ENCODE data around the gene TMEM95.

Gene TMEM95, protein sequence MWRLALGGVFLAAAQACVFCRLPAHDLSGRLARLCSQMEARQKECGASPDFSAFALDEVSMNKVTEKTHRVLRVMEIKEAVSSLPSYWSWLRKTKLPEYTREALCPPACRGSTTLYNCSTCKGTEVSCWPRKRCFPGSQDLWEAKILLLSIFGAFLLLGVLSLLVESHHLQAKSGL

DNA sequence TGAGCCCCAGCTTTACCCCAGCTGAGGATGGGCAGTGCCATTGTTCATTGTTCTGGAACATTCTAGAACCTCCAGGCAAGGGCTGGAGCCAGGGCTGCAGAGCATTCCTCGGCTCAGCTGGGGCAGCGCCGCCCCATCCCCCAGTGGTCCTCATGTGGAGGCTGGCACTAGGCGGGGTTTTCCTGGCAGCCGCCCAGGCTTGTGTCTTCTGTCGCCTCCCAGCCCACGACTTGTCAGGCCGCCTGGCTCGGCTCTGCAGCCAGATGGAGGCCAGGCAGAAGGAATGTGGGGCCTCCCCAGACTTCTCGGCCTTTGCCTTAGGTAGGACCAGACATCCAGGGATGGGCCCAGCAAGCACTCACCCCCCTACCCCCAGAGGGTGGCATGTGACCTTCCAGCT lies at the start of gene TMEM95:
TMEM95 (plus strand) TSS at position 104 of the 400 bp plus-strand sequence; CDS start at position 153, 49 bp downstream.
- Histone ChIP-seq H3K4me3 (ENCODE audit: low read depth in 1 of 2, low read length in 2 of 2) (no peak within 1 kb of the TSS), H3K9ac (ENCODE audit: low read depth, low read length) (0 out of 2 replicates have a peak within 1 kb of the TSS, but pooled peaks have one; percentile 9), H2AFZ (ENCODE audit: low read depth, low read length) (peak within 1 kb of the TSS; percentile 64), H3K4me2 (ENCODE audit: insufficient read depth, low read length) (no peak within 1 kb of the TSS), H3K27me3 (ENCODE audit: insufficient read depth, low read length, poor library complexity) (no peaks in the 10 kb centered on the region), H3K36me3 (ENCODE audit: insufficient read depth, low read length) (peaks cover 7% of the 10 kb centered on the region; the same call in 1 of the 2 replicates), H3K4me1 (ENCODE audit: insufficient read depth, low read length) (peaks cover 7% of the 10 kb centered on the region), H3K79me2 (ENCODE audit: insufficient read depth, low read length) (no peaks in the 10 kb centered on the region), H3K27ac (ENCODE audit: low read length) (0 out of 2 replicates have a peak within 1 kb of the TSS, but pooled peaks have one; percentile 28), H3K9me3 (ENCODE audit: insufficient read depth, low read length, severe bottlenecking) (no peaks in the 10 kb centered on the region), H4K20me1 (ENCODE audit: insufficient read depth, low read length) (no peaks in the 10 kb centered on the region)
- DNase-seq, result no peak
- no peak for TF ChIP-seq EZH2 (IDR thresholded peaks at IDR 0.05; ENCODE audit: borderline replicate concordance, low read depth, low read length, severe bottlenecking)
- TF ChIP-seq, protein P1, sequence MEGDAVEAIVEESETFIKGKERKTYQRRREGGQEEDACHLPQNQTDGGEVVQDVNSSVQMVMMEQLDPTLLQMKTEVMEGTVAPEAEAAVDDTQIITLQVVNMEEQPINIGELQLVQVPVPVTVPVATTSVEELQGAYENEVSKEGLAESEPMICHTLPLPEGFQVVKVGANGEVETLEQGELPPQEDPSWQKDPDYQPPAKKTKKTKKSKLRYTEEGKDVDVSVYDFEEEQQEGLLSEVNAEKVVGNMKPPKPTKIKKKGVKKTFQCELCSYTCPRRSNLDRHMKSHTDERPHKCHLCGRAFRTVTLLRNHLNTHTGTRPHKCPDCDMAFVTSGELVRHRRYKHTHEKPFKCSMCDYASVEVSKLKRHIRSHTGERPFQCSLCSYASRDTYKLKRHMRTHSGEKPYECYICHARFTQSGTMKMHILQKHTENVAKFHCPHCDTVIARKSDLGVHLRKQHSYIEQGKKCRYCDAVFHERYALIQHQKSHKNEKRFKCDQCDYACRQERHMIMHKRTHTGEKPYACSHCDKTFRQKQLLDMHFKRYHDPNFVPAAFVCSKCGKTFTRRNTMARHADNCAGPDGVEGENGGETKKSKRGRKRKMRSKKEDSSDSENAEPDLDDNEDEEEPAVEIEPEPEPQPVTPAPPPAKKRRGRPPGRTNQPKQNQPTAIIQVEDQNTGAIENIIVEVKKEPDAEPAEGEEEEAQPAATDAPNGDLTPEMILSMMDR (IDR thresholded peaks at IDR 0.05; ENCODE audit: borderline replicate concordance, extremely low read depth, low read length, poor library complexity, severe bottlenecking), result no peak
- no peak for ATAC-seq (ENCODE audit: insufficient read depth, low read depth)

DNA sequence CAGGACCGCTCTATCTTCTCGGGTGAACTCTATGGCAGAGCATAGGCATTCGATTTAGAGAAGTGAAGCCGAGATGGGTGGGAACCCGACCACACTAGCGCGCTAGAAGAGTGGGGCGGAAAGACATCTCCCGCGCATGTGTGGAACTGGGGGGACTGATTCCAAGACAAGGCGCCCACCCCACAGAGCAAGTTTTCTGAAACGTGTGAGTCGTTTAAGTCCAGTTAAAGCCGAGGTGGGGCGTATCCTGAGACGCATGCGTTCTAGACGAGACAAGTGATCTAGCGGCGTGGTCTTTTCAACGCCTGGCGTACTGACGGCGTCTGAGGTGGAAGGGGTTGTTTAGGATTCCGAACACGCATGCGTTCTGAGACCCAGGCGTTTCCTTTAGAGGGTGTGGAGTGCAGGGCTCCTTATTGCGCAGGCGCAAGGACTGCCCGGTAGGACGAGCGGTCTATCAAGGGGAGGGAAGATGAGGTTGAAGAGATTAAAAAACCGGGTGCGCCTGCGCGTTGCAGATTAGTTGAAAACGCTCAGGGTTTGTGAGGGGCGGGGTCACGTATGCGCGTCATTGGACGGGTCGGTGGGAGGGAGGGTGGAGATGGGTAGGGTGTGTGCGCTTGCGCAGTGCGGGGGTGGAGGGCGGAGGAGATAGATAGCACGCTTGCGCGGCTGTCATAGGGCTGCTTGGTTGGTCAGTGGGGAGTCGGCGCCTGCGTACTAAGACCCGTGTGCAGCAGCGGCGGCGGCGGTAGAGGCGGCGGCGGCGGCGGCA lies 47.9 kb upstream of the TMEM95 start, which contains the start of gene EIF5A:
EIF5A (plus strand) TSS at position 718 of the 775 bp plus-strand sequence. CDS start 2,008 bp downstream, outside the sequence.
- H3K27ac ChIP-seq (ENCODE audit: low read length), result peak within 1 kb of the TSS; percentile 94
- H3K4me1 ChIP-seq (ENCODE audit: insufficient read depth, low read length), result peaks cover 50% of the 10 kb centered on the region
- H3K4me3 ChIP-seq (ENCODE audit: low read depth in 1 of 2, low read length in 2 of 2), result peak within 1 kb of the TSS; percentile 77 to 84
- ATAC-seq (ENCODE audit: insufficient read depth, low read depth) (peak; percentile 83), DNase-seq (peak; percentile 100)
- H3K36me3 ChIP-seq (ENCODE audit: insufficient read depth, low read length), result peaks cover 34% of the 10 kb centered on the region
- no peak for TF ChIP-seq EZH2 (IDR thresholded peaks at IDR 0.05; ENCODE audit: borderline replicate concordance, low read depth, low read length, severe bottlenecking)
- TF ChIP-seq, protein P1 (IDR thresholded peaks at IDR 0.05; ENCODE audit: borderline replicate concordance, extremely low read depth, low read length, poor library complexity, severe bottlenecking), result no peak
- peak within 1 kb of the TSS; percentile 88 for H3K9ac ChIP-seq (ENCODE audit: low read depth, low read length)
- H3K27me3 ChIP-seq (ENCODE audit: insufficient read depth, low read length, poor library complexity), result no peaks in the 10 kb centered on the region
- no peaks in the 10 kb centered on the region for H3K9me3 ChIP-seq (ENCODE audit: insufficient read depth, low read length, severe bottlenecking)
- H4K20me1 ChIP-seq (ENCODE audit: insufficient read depth, low read length), result peaks cover 38% of the 10 kb centered on the region
- H3K4me2 ChIP-seq (ENCODE audit: insufficient read depth, low read length), result peak within 1 kb of the TSS; percentile 77
- peaks cover 43% of the 10 kb centered on the region for H3K79me2 ChIP-seq (ENCODE audit: insufficient read depth, low read length)
- H2AFZ ChIP-seq (ENCODE audit: low read depth, low read length), result peak within 1 kb of the TSS; percentile 67

DNA sequence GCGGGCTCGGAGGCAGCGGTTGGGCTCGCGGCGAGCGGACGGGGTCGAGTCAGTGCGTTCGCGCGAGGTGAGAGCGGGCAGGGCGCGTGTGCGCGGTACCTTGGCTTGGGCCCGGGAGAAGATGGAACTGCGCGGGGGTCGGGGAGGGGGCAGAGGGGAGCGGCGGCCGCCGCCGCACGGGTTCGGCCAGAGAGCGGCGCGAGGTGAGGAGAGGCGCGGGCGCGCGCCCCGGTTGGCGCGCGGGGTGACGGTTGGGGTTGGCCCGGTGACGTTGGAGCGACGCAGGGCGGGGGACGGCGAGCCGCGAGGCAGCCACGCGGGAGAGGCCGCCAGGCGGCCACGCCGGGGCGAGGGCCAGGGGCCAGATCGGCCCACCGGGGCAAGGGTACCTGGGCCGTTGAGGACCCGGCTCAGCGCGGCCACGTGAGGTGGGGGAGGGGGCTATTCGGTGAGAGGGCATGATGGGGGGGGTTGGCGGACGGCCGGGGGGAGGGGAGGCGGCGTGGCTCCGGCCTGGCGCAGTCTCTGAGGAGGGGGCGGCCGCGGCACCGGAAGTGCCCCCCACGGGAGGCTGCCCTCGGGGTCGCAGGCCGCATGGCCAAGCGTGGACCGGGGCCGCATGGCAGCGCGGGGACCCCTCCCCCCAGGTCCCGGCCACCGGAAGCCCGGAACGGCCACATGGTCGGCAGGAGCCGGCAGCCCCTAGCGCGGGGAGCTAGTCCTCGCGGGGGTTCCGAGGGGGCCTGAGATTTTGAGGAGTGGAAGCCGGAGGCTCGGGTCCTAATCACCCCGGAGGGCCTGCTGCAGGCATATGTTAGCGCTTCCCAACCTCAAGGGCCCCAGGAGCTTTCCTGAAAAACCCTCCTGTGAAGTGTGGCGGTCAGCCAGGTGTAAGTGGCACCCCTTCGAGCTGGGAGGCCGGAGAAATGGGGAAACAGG lies 47.0 kb upstream of the TMEM95 start:
- H3K4me3 ChIP-seq (ENCODE audit: low read depth in 1 of 2, low read length in 2 of 2), result peak overlapping the region; percentile 77 to 84
- peak; percentile 56 for DNase-seq
- peak; percentile 0; the same call in 1 of the 3 replicates for ATAC-seq (ENCODE audit: insufficient read depth, low read depth)
- H3K9ac ChIP-seq (ENCODE audit: low read depth, low read length), result peak overlapping the region; percentile 88
- peak overlapping the region; percentile 76 for H3K4me2 ChIP-seq (ENCODE audit: insufficient read depth, low read length)
- peak overlapping the region; percentile 94 for H3K27ac ChIP-seq (ENCODE audit: low read length)
- peaks cover 42% of the 10 kb centered on the region for H3K36me3 ChIP-seq (ENCODE audit: insufficient read depth, low read length)
- peaks cover 50% of the 10 kb centered on the region for H3K79me2 ChIP-seq (ENCODE audit: insufficient read depth, low read length)
- no peak for TF ChIP-seq EZH2 (IDR thresholded peaks at IDR 0.05; ENCODE audit: borderline replicate concordance, low read depth, low read length, severe bottlenecking)
- TF ChIP-seq, protein P1 (IDR thresholded peaks at IDR 0.05; ENCODE audit: borderline replicate concordance, extremely low read depth, low read length, poor library complexity, severe bottlenecking), result peak; percentile 23
- no peaks in the 10 kb centered on the region for H3K9me3 ChIP-seq (ENCODE audit: insufficient read depth, low read length, severe bottlenecking)
- H3K4me1 ChIP-seq (ENCODE audit: insufficient read depth, low read length), result peaks cover 56% of the 10 kb centered on the region
- H3K27me3 ChIP-seq (ENCODE audit: insufficient read depth, low read length, poor library complexity), result no peaks in the 10 kb centered on the region
- no peak overlapping the region for H2AFZ ChIP-seq (ENCODE audit: low read depth, low read length)
- peaks cover 45% of the 10 kb centered on the region for H4K20me1 ChIP-seq (ENCODE audit: insufficient read depth, low read length)

All from DND-41 (cell line).